Progenitor cell of endocrine pancreas (in vitro differentiated cells): ENCODE measurements around the gene NXNL1. TPM values are rescaled to one million over a fixed set of nuclear protein-coding genes. Genes with fewer than 3 reads are reported as not detected.
"Not testable (repeated sequence)": the region's sequence is repeated elsewhere in the genome, so short reads cannot be mapped to it uniquely, and the experiment has no call there.

ENCODE experiments used
- DNase-seq: peaks from one replicate; pipeline ENCODE4 v3.0.0; 2021; ENCODE audit warnings: low spot score; ENCODE audit not compliant: unreplicated experiment
- H3K27ac Mint-ChIP-seq: 2 replicates; pipeline ENCODE4 v1.8.0; 2021; ENCODE audit warnings: mild to moderate bottlenecking, moderate library complexity, mixed read lengths
- H3K27me3 Mint-ChIP-seq: 2 replicates; pipeline ENCODE4 v1.8.0; 2021; ENCODE audit warnings: mixed read lengths
- H3K36me3 Mint-ChIP-seq: 2 replicates; pipeline ENCODE4 v1.8.0; 2022; ENCODE audit warnings: mixed read lengths; ENCODE audit not compliant: insufficient read depth
- H3K4me1 Mint-ChIP-seq: 2 replicates; pipeline ENCODE4 v1.8.0; 2021; ENCODE audit warnings: low read depth, mixed read lengths
- H3K4me3 Mint-ChIP-seq: 2 replicates; pipeline ENCODE4 v1.8.0; 2021; ENCODE audit warnings: low read depth, mild to moderate bottlenecking, moderate library complexity, mixed read lengths
- H3K9me3 Mint-ChIP-seq: 2 replicates; pipeline ENCODE4 v1.8.0; 2021; ENCODE audit warnings: low read depth, mixed read lengths
- long read RNA-seq: library from polyadenylated mRNA; unstranded; transcript quantifications from one replicate; pipeline ENCODE4 v2.0.0, GENCODE V29; 2020
- total RNA-seq: library from RNA; stranded (reverse); gene quantifications from 2 replicates; pipeline ENCODE4 v1.2.1, GENCODE V29; 2021
- TF ChIP-seq, protein P1 (sequence below): fragments of 200-600 bp; sonication (generic); IDR thresholded peaks from one replicate; pipeline ENCODE4 v1.5.0; 2021; ENCODE audit warnings: antibody characterized with exemption, mild to moderate bottlenecking; ENCODE audit not compliant: unreplicated experiment

The NXNL1 gene, protein sequence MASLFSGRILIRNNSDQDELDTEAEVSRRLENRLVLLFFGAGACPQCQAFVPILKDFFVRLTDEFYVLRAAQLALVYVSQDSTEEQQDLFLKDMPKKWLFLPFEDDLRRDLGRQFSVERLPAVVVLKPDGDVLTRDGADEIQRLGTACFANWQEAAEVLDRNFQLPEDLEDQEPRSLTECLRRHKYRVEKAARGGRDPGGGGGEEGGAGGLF
- total RNA-seq: not detected in 2 replicates
- long read RNA-seq: 0 reads

GRCh38 chr19:17460372-17461230, at the start of gene NXNL1:
Gene NXNL1 (minus strand): TSS chr19:17460926. CDS start chr19:17460869, 57 bp downstream.
- H3K4me1 Mint-ChIP-seq: no peaks in the 10 kb centered on the region
- H3K9me3 Mint-ChIP-seq: no peaks in the 10 kb centered on the region
- no peaks in the 10 kb centered on the region for H3K36me3 Mint-ChIP-seq
- H3K4me3 Mint-ChIP-seq: no peak within 1 kb of the TSS
- TF ChIP-seq, protein P1, sequence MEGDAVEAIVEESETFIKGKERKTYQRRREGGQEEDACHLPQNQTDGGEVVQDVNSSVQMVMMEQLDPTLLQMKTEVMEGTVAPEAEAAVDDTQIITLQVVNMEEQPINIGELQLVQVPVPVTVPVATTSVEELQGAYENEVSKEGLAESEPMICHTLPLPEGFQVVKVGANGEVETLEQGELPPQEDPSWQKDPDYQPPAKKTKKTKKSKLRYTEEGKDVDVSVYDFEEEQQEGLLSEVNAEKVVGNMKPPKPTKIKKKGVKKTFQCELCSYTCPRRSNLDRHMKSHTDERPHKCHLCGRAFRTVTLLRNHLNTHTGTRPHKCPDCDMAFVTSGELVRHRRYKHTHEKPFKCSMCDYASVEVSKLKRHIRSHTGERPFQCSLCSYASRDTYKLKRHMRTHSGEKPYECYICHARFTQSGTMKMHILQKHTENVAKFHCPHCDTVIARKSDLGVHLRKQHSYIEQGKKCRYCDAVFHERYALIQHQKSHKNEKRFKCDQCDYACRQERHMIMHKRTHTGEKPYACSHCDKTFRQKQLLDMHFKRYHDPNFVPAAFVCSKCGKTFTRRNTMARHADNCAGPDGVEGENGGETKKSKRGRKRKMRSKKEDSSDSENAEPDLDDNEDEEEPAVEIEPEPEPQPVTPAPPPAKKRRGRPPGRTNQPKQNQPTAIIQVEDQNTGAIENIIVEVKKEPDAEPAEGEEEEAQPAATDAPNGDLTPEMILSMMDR: no peak
- H3K27ac Mint-ChIP-seq: no peak within 1 kb of the TSS
- peaks cover 20% of the 10 kb centered on the region for H3K27me3 Mint-ChIP-seq
- DNase-seq: no peak

DNA sequence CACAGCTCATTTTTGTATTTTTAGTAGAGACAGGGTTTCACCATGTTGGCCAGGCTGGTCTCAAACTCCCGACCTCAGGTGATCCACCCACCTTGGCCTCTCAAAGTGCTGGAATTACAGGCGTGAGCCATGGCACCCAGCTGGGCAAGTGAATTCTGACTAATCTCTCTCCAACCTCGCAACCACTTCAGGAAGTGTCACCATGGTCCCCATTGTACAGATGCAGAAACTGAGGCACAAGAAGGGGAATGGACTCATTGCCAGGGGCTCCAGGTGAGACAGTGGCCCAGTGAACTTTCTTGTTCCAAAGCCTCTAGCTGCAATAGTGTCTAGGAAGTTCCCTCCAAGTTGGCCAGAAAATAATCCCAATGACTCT, 47.8 kb upstream of the NXNL1 start:
- H3K4me3 Mint-ChIP-seq, H3K27ac Mint-ChIP-seq, H3K36me3 Mint-ChIP-seq, H3K9me3 Mint-ChIP-seq, DNase-seq, H3K27me3 Mint-ChIP-seq: not testable (repeated sequence)
- peaks cover 14% of the 10 kb centered on the region for H3K4me1 Mint-ChIP-seq

DNA sequence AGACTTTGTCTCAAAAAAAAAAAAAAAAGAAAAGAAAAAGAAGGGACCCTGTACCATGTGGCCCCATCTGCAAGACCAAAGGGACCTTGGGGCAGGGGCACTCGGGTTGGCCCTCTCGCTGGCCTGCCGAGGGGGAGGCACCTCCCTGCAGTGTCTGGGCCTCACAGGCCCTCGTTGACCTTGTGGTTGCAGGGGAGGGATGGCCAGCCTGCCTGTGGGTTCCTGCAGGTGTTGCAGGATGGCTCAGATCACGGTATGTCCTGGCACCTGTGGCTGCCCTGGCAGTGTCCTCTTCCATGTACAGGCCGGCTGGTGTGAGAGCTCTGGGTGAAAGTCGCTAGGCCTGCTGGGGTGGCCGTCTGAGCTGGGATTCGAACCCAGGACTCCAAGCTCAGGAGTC, 46.0 kb upstream of the NXNL1 start:
- H3K4me1 Mint-ChIP-seq: peaks cover 5% of the 10 kb centered on the region
- TF ChIP-seq, protein P1: no peak
- DNase-seq: no peak
- no peaks in the 10 kb centered on the region for H3K9me3 Mint-ChIP-seq
- no peak overlapping the region for H3K4me3 Mint-ChIP-seq
- H3K27me3 Mint-ChIP-seq: no peaks in the 10 kb centered on the region
- H3K27ac Mint-ChIP-seq: no peak overlapping the region
- peaks cover 5% of the 10 kb centered on the region for H3K36me3 Mint-ChIP-seq

DNA sequence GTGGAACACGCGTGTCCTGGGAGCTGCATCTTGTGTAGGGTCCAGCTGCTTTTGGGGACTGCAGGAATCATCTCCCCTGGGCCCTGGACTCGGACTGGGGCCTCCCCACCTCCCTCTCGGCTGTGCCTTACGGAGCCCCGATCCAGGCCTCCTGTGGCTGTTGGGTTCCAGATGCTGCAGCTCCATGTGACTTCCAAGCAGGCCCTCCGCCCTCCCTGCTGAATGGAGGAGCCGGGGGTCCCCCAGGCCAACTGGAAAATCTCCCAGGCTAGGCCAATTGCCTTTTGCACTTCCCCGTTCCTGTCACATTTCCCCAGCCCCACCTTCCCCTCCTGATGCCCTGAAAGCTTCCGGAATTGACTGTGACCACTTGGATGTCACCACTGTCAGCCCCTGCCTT, 44.5 kb upstream of the NXNL1 start:
- Mint-ChIP-seq H3K27ac (no peak overlapping the region), H3K36me3 (peaks cover 4% of the 10 kb centered on the region), H3K27me3 (no peaks in the 10 kb centered on the region), H3K4me3 (no peak overlapping the region), H3K9me3 (no peaks in the 10 kb centered on the region), H3K4me1 (no peaks in the 10 kb centered on the region)
- TF ChIP-seq, protein P1: no peak
- DNase-seq: no peak

GRCh38 chr19:17504456-17504855, 43.7 kb upstream of the NXNL1 start:
- Mint-ChIP-seq H3K36me3 (peaks cover 4% of the 10 kb centered on the region), H3K9me3 (no peaks in the 10 kb centered on the region), H3K27ac (no peak overlapping the region), H3K27me3 (no peaks in the 10 kb centered on the region), H3K4me1 (no peaks in the 10 kb centered on the region), H3K4me3 (no peak overlapping the region)
- TF ChIP-seq, protein P1: no peak
- DNase-seq: no peak
